ENCODE data around the gene PGM1.

DNA sequence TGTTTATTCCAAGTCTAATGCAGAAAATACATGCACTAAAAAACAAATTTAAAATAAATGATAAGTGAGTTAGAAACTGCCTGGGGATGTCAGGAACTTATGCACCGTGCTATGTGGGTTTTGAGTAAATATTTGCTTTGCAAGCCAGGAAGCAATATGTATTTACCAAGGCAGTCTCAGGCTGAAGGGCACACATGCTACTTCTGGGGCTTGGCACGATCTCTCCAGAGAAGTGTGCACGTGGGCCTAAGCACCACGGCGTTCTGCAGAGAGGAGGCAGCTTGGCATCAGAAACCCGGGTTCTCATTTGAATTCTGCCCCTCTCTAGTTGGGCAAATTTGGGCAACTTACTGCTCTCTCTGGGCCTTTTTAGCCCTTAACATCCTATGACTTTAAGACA lies 108.0 kb downstream of the PGM1 start:
- TF ChIP-seq CHD4 (IDR thresholded peaks at IDR 0.05; ENCODE audit: insufficient read depth, insufficient replicate concordance, low read depth, low read length, poor library complexity, severe bottlenecking) (no peak), TSC22D4 (tag; IDR thresholded peaks at IDR 0.05) (no peak), POLR2A (conservative IDR thresholded peaks at IDR 0.05) (no peak), ATF7 (IDR thresholded peaks at IDR 0.05) (no peak), U2AF2 (optimal IDR thresholded peaks at IDR 0.05; ENCODE audit: low read depth, low read length) (no peak), TEAD4 (IDR thresholded peaks at IDR 0.05; ENCODE audit: low read length) (no peak), TEAD4 (CRISPR knock-in tag; IDR thresholded peaks at IDR 0.05; ENCODE audit: borderline replicate concordance) (no peak), MAZ (CRISPR knock-in tag; conservative IDR thresholded peaks at IDR 0.05 in 1 of 2, IDR thresholded peaks at IDR 0.05 in 1 of 2) (no peak), HNRNPK (IDR thresholded peaks at IDR 0.05; ENCODE audit: low read depth, low read length, poor library complexity, severe bottlenecking) (no peak), ZNF274 (IDR thresholded peaks at IDR 0.05; ENCODE audit: borderline replicate concordance, low read depth, low read length) (no peak), FOXJ3 (CRISPR knock-in tag; IDR thresholded peaks at IDR 0.05) (no peak), FOXM1 (IDR thresholded peaks at IDR 0.05; ENCODE audit: low read depth) (no peak), FOXM1 (CRISPR knock-in tag; IDR thresholded peaks at IDR 0.05; ENCODE audit: low read depth) (no peak), MAFF (IDR thresholded peaks at IDR 0.05; ENCODE audit: low read length) (no peak)
- TF ChIP-seq, protein P1, sequence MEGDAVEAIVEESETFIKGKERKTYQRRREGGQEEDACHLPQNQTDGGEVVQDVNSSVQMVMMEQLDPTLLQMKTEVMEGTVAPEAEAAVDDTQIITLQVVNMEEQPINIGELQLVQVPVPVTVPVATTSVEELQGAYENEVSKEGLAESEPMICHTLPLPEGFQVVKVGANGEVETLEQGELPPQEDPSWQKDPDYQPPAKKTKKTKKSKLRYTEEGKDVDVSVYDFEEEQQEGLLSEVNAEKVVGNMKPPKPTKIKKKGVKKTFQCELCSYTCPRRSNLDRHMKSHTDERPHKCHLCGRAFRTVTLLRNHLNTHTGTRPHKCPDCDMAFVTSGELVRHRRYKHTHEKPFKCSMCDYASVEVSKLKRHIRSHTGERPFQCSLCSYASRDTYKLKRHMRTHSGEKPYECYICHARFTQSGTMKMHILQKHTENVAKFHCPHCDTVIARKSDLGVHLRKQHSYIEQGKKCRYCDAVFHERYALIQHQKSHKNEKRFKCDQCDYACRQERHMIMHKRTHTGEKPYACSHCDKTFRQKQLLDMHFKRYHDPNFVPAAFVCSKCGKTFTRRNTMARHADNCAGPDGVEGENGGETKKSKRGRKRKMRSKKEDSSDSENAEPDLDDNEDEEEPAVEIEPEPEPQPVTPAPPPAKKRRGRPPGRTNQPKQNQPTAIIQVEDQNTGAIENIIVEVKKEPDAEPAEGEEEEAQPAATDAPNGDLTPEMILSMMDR (IDR thresholded peaks at IDR 0.05 in 2 of 3, conservative IDR thresholded peaks at IDR 0.05 in 1 of 3; ENCODE audit: insufficient read depth in 2 of 3, low read depth in 1 of 3, low read length in 3 of 3), result no peak

Measured in K562 (cell line).